Prostate gland (tissue), 2 donors: ENCODE data around the gene NUP210.

Experiments
- POLR2A ChIP-seq: fragments of 450-650 bp; IDR thresholded peaks from one replicate; pipeline ENCODE4 v1.6.1; 2016; ENCODE audit warnings: antibody characterized with exemption, mild to moderate bottlenecking
- TF ChIP-seq, protein P1 (sequence below), 4 experiments: fragments of 200-600 bp in 2 of 4; fragments of 450-650 bp in 2 of 4; sonication (generic) in 2 of 4; IDR thresholded peaks; 1 replicate in 3 of 4; 2 replicates in 1 of 4; pipeline ENCODE4 v1.5.1; 2016 to 2019; ENCODE audit warnings: antibody characterized with exemption in 4 of 4, mild to moderate bottlenecking in 2 of 4, moderate library complexity in 2 of 4

GRCh38 chr3:13288732-13289718, 131.1 kb downstream of the NUP210 start:
- TF ChIP-seq, protein P1, sequence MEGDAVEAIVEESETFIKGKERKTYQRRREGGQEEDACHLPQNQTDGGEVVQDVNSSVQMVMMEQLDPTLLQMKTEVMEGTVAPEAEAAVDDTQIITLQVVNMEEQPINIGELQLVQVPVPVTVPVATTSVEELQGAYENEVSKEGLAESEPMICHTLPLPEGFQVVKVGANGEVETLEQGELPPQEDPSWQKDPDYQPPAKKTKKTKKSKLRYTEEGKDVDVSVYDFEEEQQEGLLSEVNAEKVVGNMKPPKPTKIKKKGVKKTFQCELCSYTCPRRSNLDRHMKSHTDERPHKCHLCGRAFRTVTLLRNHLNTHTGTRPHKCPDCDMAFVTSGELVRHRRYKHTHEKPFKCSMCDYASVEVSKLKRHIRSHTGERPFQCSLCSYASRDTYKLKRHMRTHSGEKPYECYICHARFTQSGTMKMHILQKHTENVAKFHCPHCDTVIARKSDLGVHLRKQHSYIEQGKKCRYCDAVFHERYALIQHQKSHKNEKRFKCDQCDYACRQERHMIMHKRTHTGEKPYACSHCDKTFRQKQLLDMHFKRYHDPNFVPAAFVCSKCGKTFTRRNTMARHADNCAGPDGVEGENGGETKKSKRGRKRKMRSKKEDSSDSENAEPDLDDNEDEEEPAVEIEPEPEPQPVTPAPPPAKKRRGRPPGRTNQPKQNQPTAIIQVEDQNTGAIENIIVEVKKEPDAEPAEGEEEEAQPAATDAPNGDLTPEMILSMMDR (IDR thresholded peaks at IDR 0.05) = no peak
- no peak for TF ChIP-seq POLR2A
